CD4-positive, CD25-positive, alpha-beta regulatory T cell (primary cell): ENCODE results near the gene HSPA1A. TPM values are rescaled to one million over a fixed set of nuclear protein-coding genes. Genes with fewer than 3 reads are reported as not detected.
"Not testable (repeated sequence)": the region's sequence is repeated elsewhere in the genome, so short reads cannot be mapped to it uniquely, and the experiment has no call there.

Experiments used
- ATAC-seq, 2 donors: fragments of 150-1000 bp; cut with Tn5 transposase; one replicate each; pipeline ENCODE4 v1.10.0; 2021; ENCODE audit warnings: low read depth in 2 of 2, moderate number of reproducible peaks in 2 of 2, moderate library complexity in 1 of 2
- DNase-seq, 3 donors: peaks; one replicate each; pipeline versions ENCODE4 v3.0.0 to v3.0.0-alpha.2; 2012 to 2022; ENCODE audit warnings: mixed read lengths in 1 of 3
- H3K27ac ChIP-seq: one replicate; pipeline ENCODE4 v1.7.0; 2013; ENCODE audit warnings: mild to moderate bottlenecking, low read length; ENCODE audit not compliant: insufficient read depth, poor library complexity, severe bottlenecking
- H3K27me3 ChIP-seq: one replicate; pipeline ENCODE4 v1.7.0; 2013; ENCODE audit warnings: low read length; ENCODE audit not compliant: control insufficient read depth, insufficient read depth
- H3K36me3 ChIP-seq: one replicate; pipeline ENCODE4 v1.7.0; 2013; ENCODE audit warnings: mild to moderate bottlenecking, low read length, moderate library complexity; ENCODE audit not compliant: control insufficient read depth, insufficient read depth
- H3K4me1 ChIP-seq: 2 replicates; pipeline ENCODE4 v1.7.0; 2013; ENCODE audit warnings: mild to moderate bottlenecking, low read length; ENCODE audit not compliant: insufficient read depth, control insufficient read depth, poor library complexity, severe bottlenecking
- H3K4me3 ChIP-seq: one replicate; pipeline ENCODE4 v1.7.0; 2013; ENCODE audit warnings: low read depth, mild to moderate bottlenecking, low read length, moderate library complexity
- H3K9me3 ChIP-seq, 2 experiments: 1 replicate in 1 of 2; 2 replicates in 1 of 2; pipeline ENCODE4 v1.7.0; 2013; ENCODE audit warnings: low read length in 2 of 2, mild to moderate bottlenecking in 1 of 2, moderate library complexity in 1 of 2; ENCODE audit not compliant: control insufficient read depth in 2 of 2
- H3K27ac Mint-ChIP-seq, 3 donors: one replicate each; pipeline ENCODE4 v1.8.0; 2020 to 2022; ENCODE audit warnings: mild to moderate bottlenecking in 3 of 3, mixed read lengths in 3 of 3, moderate library complexity in 2 of 3
- H3K27me3 Mint-ChIP-seq: one replicate; pipeline ENCODE4 v1.8.0; 2022; ENCODE audit warnings: mild to moderate bottlenecking, mixed read lengths
- H3K36me3 Mint-ChIP-seq: one replicate; pipeline ENCODE4 v1.8.0; 2020; ENCODE audit warnings: mixed read lengths
- H3K4me1 Mint-ChIP-seq, 4 donors: one replicate each; pipeline ENCODE4 v1.8.0; 2020 to 2022; ENCODE audit warnings: mixed read lengths in 4 of 4, mild to moderate bottlenecking in 1 of 4
- H3K4me3 Mint-ChIP-seq, 4 donors: one replicate each; pipeline ENCODE4 v1.8.0; 2020 to 2022; ENCODE audit warnings: mild to moderate bottlenecking in 4 of 4, mixed read lengths in 4 of 4, moderate library complexity in 3 of 4
- H3K9me3 Mint-ChIP-seq, 7 donors: one replicate each; pipeline ENCODE4 v1.8.0; 2020 to 2022; ENCODE audit warnings: mixed read lengths in 7 of 7, mild to moderate bottlenecking in 3 of 7, moderate library complexity in 2 of 7
- polyA plus RNA-seq, 4 donors: library from polyadenylated mRNA; unstranded; fragments of 300-500 nt; fragmentation: Illumina TruSeq; gene quantifications; one replicate each; pipeline ENCODE4 v1.2.3, GENCODE V29; 2021
- total RNA-seq: library from RNA; stranded (reverse); gene quantifications from one replicate; pipeline ENCODE4 v1.2.3, GENCODE V29; 2022

HSPA1A gene
- total and polyA plus RNA-seq, 5 donors from 2014 or later = 30.6 to 93.0 (median 76.5) TPM

DNA sequence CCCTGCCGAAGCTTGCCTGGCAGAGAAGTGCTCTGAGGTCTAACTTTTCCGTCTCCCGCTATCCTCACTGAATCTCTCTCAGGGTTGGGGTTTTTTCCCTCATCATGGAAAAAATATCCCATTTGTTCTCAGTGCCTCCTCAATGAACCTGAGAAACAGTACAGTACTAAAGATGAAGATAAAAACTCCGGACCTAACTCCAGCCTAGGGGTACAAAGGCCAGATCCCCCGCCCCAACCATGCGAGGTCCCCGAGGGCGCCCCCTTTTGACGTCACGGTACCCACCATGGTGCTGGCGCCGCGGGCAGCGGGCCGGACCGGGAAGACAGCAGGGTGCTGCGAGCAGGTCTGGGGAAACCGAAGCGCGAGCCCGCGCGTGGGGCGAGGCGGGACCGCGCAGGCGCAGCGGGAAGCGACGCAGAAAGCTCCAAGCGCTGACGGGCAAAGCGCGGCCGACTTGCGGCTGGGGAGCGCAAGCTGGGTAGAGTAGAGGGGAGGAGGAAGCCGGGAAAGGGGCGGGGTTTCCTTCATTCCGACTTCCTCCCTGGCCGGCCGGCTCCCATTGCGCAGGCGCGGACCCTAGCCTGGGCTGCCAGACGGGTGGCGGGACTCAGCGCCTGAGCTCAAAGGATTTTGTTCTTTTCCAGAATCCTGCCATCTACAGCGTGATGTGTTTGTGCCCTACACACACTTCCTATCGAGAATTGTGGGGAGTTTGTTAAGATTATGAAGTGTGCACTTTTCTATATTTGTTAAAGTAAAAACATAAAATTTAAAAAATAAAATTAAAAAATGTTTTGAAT, 8.7 kb upstream of the HSPA1A start, which contains the start of gene LSM2:
Gene LSM2 (minus strand): TSS at position 497 of the 803 bp plus-strand sequence. CDS start 209 bp downstream, at position 288.
- H3K4me1 ChIP-seq = peaks cover 23% of the 10 kb centered on the region
- Mint-ChIP-seq H3K4me1 (peaks cover 10 to 42% (median 19%) of the 10 kb centered on the region in 4 donors), H3K27ac (peak within 1 kb of the TSS; percentile 91 to 96 (median 93)), H3K36me3 (peaks cover 21% of the 10 kb centered on the region), H3K27me3 (no peaks in the 10 kb centered on the region), H3K4me3 (peak within 1 kb of the TSS; percentile 89 to 96 (median 93)), H3K9me3 (peaks cover 0 to 1% (median 0%) of the 10 kb centered on the region in 7 donors)
- H3K36me3 ChIP-seq = peaks cover 25% of the 10 kb centered on the region
- H3K27ac ChIP-seq = peak within 1 kb of the TSS; percentile 91
- ATAC-seq = peak; percentile 96 to 97
- peak; percentile 95 to 97 (median 96) for DNase-seq
- no peaks in the 10 kb centered on the region for H3K27me3 ChIP-seq
- peak within 1 kb of the TSS; percentile 87 for H3K4me3 ChIP-seq
- no peaks in the 10 kb centered on the region for H3K9me3 ChIP-seq

DNA sequence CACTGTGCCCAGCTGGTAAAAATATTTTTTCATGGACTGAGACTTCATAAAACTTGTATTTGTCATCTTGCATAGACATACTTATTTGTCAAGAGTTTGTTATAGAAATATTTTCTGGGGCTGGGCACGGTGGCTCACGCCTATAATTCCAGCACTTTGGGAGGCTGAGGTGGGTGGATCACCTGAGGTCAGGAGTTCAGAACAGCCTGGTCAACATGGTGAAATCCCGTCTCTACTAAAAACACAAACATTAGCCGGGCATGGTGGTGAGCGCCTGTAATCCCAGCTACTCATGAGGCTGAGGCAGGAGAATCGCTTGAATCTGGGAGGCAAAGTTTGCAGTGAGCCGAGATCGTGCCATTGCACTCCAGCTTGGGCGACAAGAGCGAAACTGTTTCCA, 6.7 kb upstream of the HSPA1A start:
- H3K27me3 Mint-ChIP-seq, H3K9me3 Mint-ChIP-seq, H3K4me3 ChIP-seq, DNase-seq, H3K27me3 ChIP-seq, H3K9me3 ChIP-seq, H3K27ac ChIP-seq, ATAC-seq: not testable (repeated sequence)
- Mint-ChIP-seq H3K36me3 (peaks cover 16% of the 10 kb centered on the region), H3K27ac (peak overlapping the region in 2 of 3 donors; percentile 52 to 62), H3K4me1 (peaks cover 16 to 51% (median 33%) of the 10 kb centered on the region in 4 donors), H3K4me3 (peak overlapping the region in 2 of 4 donors; percentile 21 to 52)
- H3K36me3 ChIP-seq = peaks cover 25% of the 10 kb centered on the region
- peaks cover 33% of the 10 kb centered on the region for H3K4me1 ChIP-seq

DNA sequence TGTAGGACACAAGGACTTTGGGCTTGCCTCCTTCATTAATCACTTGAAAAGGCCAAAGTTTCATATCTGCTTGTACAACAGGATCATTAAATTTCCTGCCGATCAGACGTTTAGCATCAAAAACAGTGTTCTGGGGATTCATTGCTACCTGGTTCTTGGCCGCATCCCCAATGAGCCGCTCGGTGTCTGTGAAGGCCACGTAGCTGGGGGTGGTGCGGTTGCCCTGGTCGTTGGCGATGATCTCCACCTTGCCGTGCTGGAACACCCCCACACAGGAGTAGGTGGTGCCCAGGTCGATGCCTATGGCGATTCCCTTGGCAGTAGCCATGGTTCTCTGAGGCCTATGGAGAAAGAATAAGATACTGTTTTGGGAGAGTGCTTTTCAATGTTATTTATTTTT, 3.7 kb upstream of the HSPA1A start:
- H3K27ac ChIP-seq = no peak overlapping the region
- H3K4me1 Mint-ChIP-seq = peaks cover 17 to 43% (median 27%) of the 10 kb centered on the region in 4 donors
- DNase-seq = no peak
- ATAC-seq = no peak
- H3K4me3 ChIP-seq = no peak overlapping the region
- no peaks in the 10 kb centered on the region for H3K27me3 ChIP-seq
- peaks cover 16% of the 10 kb centered on the region for H3K36me3 Mint-ChIP-seq
- H3K27ac Mint-ChIP-seq = peak overlapping the region; percentile 62 to 92 (median 84)
- peaks cover 27% of the 10 kb centered on the region for H3K4me1 ChIP-seq
- peak overlapping the region in 3 of 4 donors; percentile 46 to 97 (median 85) for H3K4me3 Mint-ChIP-seq
- no peaks in the 10 kb centered on the region for H3K27me3 Mint-ChIP-seq
- H3K9me3 ChIP-seq = no peaks in the 10 kb centered on the region
- H3K9me3 Mint-ChIP-seq = peaks cover 0 to 1% (median 0%) of the 10 kb centered on the region in 7 donors
- peaks cover 25% of the 10 kb centered on the region for H3K36me3 ChIP-seq

DNA sequence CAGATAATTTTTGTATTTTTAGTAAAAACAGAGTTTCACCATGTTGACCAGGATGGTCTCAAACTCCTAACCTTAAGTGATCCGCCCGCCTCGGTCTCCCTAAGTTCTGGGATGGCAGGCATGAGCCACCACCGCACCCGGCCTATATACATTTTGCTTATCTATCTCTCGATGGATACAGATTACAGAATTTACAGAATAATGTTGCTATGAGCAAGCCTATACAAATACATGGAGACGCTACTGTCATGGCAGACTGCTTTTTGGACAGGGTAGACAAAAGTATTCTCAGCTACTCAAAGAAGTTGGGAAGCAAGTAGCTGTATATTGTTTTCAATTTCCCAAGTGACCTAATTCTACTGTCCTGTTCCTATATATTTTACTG, 1.9 kb upstream of the HSPA1A start:
- Mint-ChIP-seq H3K9me3 (peaks cover 0 to 1% (median 0%) of the 10 kb centered on the region in 7 donors), H3K27ac (peak overlapping the region; percentile 78 to 92 (median 90)), H3K4me3 (peak overlapping the region; percentile 85 to 97 (median 94)), H3K27me3 (no peaks in the 10 kb centered on the region), H3K36me3 (peaks cover 20% of the 10 kb centered on the region), H3K4me1 (peaks cover 15 to 49% (median 31%) of the 10 kb centered on the region in 4 donors)
- no peak for ATAC-seq
- peaks cover 29% of the 10 kb centered on the region for H3K4me1 ChIP-seq
- peaks cover 25% of the 10 kb centered on the region for H3K36me3 ChIP-seq
- peak overlapping the region; percentile 34 for H3K4me3 ChIP-seq
- peak overlapping the region; percentile 83 for H3K27ac ChIP-seq
- no peaks in the 10 kb centered on the region for H3K27me3 ChIP-seq
- DNase-seq = no peak
- no peaks in the 10 kb centered on the region for H3K9me3 ChIP-seq

DNA sequence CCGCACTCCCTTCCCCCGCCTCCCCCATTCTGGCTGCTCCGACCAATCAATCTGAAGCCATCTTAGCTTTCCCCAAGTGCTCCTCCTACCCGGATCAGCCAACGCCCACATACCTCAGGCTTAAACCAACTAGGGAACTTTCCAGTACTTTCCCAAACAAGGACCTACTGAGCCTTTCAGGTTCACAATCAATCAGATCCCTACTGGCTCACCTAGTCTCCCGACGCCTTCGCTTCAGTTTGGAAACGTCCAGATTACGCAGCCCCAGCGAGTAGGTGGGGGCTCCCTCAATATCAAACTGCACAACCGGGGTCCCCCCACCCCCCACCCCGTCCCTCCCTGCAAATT, 692 bp upstream of the HSPA1A start:
- H3K27ac ChIP-seq = peak overlapping the region; percentile 83
- DNase-seq (peak; percentile 55 to 80 (median 73)), ATAC-seq (peak; percentile 41)
- Mint-ChIP-seq H3K27me3 (no peaks in the 10 kb centered on the region), H3K9me3 (peaks cover 0 to 1% (median 0%) of the 10 kb centered on the region in 7 donors), H3K27ac (peak overlapping the region; percentile 90 to 94 (median 90)), H3K36me3 (peaks cover 18% of the 10 kb centered on the region), H3K4me3 (peak overlapping the region; percentile 94 to 98 (median 96)), H3K4me1 (peaks cover 15 to 54% (median 35%) of the 10 kb centered on the region in 4 donors)
- H3K36me3 ChIP-seq = peaks cover 22% of the 10 kb centered on the region
- peak overlapping the region; percentile 94 for H3K4me3 ChIP-seq
- peaks cover 41% of the 10 kb centered on the region for H3K4me1 ChIP-seq
- no peaks in the 10 kb centered on the region for H3K9me3 ChIP-seq
- H3K27me3 ChIP-seq = no peaks in the 10 kb centered on the region

DNA sequence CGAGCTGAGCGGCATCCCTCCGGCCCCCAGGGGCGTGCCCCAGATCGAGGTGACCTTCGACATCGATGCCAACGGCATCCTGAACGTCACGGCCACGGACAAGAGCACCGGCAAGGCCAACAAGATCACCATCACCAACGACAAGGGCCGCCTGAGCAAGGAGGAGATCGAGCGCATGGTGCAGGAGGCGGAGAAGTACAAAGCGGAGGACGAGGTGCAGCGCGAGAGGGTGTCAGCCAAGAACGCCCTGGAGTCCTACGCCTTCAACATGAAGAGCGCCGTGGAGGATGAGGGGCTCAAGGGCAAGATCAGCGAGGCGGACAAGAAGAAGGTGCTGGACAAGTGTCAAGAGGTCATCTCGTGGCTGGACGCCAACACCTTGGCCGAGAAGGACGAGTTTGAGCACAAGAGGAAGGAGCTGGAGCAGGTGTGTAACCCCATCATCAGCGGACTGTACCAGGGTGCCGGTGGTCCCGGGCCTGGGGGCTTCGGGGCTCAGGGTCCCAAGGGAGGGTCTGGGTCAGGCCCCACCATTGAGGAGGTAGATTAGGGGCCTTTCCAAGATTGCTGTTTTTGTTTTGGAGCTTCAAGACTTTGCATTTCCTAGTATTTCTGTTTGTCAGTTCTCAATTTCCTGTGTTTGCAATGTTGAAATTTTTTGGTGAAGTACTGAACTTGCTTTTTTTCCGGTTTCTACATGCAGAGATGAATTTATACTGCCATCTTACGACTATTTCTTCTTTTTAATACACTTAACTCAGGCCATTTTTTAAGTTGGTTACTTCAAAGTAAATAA, 2.0 kb downstream of the HSPA1A start:
- ATAC-seq (peak; percentile 50 to 54), DNase-seq (peak in 2 of 3 donors; percentile 74 to 78)
- peak overlapping the region; percentile 88 to 98 (median 95) for H3K4me3 Mint-ChIP-seq
- H3K27me3 Mint-ChIP-seq, H3K27me3 ChIP-seq, H3K9me3 Mint-ChIP-seq, H3K36me3 Mint-ChIP-seq, H3K36me3 ChIP-seq, H3K9me3 ChIP-seq: not testable (repeated sequence)
- Histone ChIP-seq H3K4me1 (peaks cover 58% of the 10 kb centered on the region), H3K27ac (peak overlapping the region; percentile 76), H3K4me3 (peak overlapping the region; percentile 98)
- peak overlapping the region; percentile 81 to 90 (median 86) for H3K27ac Mint-ChIP-seq
- peaks cover 18 to 59% (median 38%) of the 10 kb centered on the region in 4 donors for H3K4me1 Mint-ChIP-seq

DNA sequence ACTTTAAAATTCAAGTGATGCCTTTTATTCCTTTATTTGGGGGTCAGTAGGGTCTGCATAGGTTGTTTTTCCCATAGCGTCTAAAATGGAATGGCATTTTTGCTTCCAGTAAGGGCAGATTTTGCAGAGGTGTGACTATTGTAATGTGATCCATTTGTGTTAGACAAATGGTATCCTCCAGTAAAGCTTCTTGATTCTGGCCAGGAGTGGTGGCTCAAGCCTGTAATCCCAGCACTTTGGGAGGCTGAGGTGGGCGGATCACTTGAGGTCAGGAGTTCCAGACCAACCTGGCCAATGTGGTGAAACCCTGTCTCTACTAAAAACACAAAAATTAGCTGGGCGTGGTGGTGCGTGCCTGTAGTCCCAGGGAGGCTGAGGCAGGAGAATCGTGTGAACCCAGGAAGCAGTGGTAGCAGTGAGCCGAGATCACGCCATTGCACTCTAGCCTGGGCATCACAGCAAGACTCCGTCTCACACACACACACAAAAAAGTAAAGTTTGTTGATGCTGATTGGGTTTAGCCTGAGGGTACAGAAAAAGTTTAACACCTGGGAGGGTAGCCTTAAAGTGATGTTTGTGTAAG, 2.7 kb downstream of the HSPA1A start:
- not testable (repeated sequence) for H3K9me3 ChIP-seq, H3K27me3 ChIP-seq, H3K36me3 ChIP-seq, H3K36me3 Mint-ChIP-seq, H3K9me3 Mint-ChIP-seq, ATAC-seq, H3K27me3 Mint-ChIP-seq
- Mint-ChIP-seq H3K4me3 (peak overlapping the region; percentile 88 to 98 (median 95)), H3K4me1 (peaks cover 15 to 59% (median 38%) of the 10 kb centered on the region in 4 donors), H3K27ac (peak overlapping the region; percentile 81 to 90 (median 86))
- DNase-seq = peak in 1 of 3 donors; percentile 43
- Histone ChIP-seq H3K4me1 (peaks cover 58% of the 10 kb centered on the region), H3K4me3 (peak overlapping the region; percentile 98), H3K27ac (peak overlapping the region; percentile 76)
